CD8-positive, alpha-beta memory T cell (primary cell): ENCODE data around the gene TPRG1L. TPM values are rescaled to one million over a fixed set of nuclear protein-coding genes. Genes with fewer than 3 reads are reported as not detected.

ENCODE experiments used
- CTCF ChIA-PET: fragments of 350-600 bp; sonication (Branson Sonifier 250); formaldehyde crosslinking; loops from one replicate; lab custom pipeline; 2021; ENCODE audit warnings: antibody characterized with exemption; lab: Charles Lee
- POLR2A ChIA-PET: fragments of 350-600 bp; sonication (Branson Sonifier 250); formaldehyde crosslinking; loops from one replicate; lab custom pipeline; 2021; ENCODE audit warnings: antibody characterized with exemption; lab: Charles Lee
- DNase-seq, 5 donors: peaks; one replicate each; pipeline versions ENCODE4 v3.0.0 to v3.0.0-alpha.2; 2020 to 2022; ENCODE audit warnings: mixed read lengths in 1 of 5
- H3K27ac ChIP-seq: one replicate; pipeline ENCODE4 v1.7.0; 2013; ENCODE audit warnings: low read depth, mild to moderate bottlenecking, low read length, moderate library complexity
- H3K27me3 ChIP-seq: 2 replicates; pipeline ENCODE4 v1.7.0; 2013; ENCODE audit warnings: low read length, mild to moderate bottlenecking; ENCODE audit not compliant: insufficient read depth, poor library complexity, severe bottlenecking
- H3K36me3 ChIP-seq: 2 replicates; pipeline ENCODE4 v1.7.0; 2013; ENCODE audit warnings: mild to moderate bottlenecking, low read length, moderate library complexity; ENCODE audit not compliant: insufficient read depth
- H3K4me1 ChIP-seq: 2 replicates; pipeline ENCODE4 v1.7.0; 2013; ENCODE audit warnings: mild to moderate bottlenecking, low read length, moderate library complexity; ENCODE audit not compliant: insufficient read depth
- H3K4me3 ChIP-seq: 2 replicates; pipeline ENCODE4 v1.7.0; 2013; ENCODE audit warnings: mild to moderate bottlenecking, low read length
- H3K9me3 ChIP-seq: 2 replicates; pipeline ENCODE4 v1.7.0; 2013; ENCODE audit warnings: mild to moderate bottlenecking, low read length
- H3K27ac Mint-ChIP-seq, 8 donors: one replicate each; pipeline ENCODE4 v1.8.0; 2020 to 2021; ENCODE audit warnings: mixed read lengths in 8 of 8, mild to moderate bottlenecking in 6 of 8, inconsistent platforms in 3 of 8, moderate library complexity in 3 of 8
- H3K27me3 Mint-ChIP-seq, 2 donors: one replicate each; pipeline ENCODE4 v1.8.0; 2020 to 2021; ENCODE audit warnings: mixed read lengths in 2 of 2, mild to moderate bottlenecking in 1 of 2, moderate library complexity in 1 of 2
- H3K36me3 Mint-ChIP-seq, 3 donors: one replicate each; pipeline ENCODE4 v1.8.0; 2020 to 2021; ENCODE audit warnings: mixed read lengths in 3 of 3, inconsistent platforms in 1 of 3, mild to moderate bottlenecking in 1 of 3
- H3K4me1 Mint-ChIP-seq, 3 donors: one replicate each; pipeline ENCODE4 v1.8.0; 2020 to 2021; ENCODE audit warnings: mixed read lengths in 3 of 3, inconsistent platforms in 1 of 3, mild to moderate bottlenecking in 1 of 3
- H3K4me3 Mint-ChIP-seq, 7 donors: one replicate each; pipeline ENCODE4 v1.8.0; 2020 to 2021; ENCODE audit warnings: mixed read lengths in 7 of 7, mild to moderate bottlenecking in 6 of 7, moderate library complexity in 4 of 7, inconsistent platforms in 2 of 7
- H3K9me3 Mint-ChIP-seq, 5 donors: one replicate each; pipeline ENCODE4 v1.8.0; 2020 to 2022; ENCODE audit warnings: mixed read lengths in 5 of 5, mild to moderate bottlenecking in 3 of 5, moderate library complexity in 2 of 5, inconsistent platforms in 1 of 5
- polyA plus RNA-seq: library from polyadenylated mRNA; unstranded; fragments of 300-500 nt; fragmentation: Illumina TruSeq; gene quantifications from one replicate; pipeline ENCODE4 v1.2.3, GENCODE V29; 2021
- total RNA-seq, 2 experiments: library from RNA; stranded (reverse); gene quantifications; one replicate each; pipeline ENCODE4 v1.2.3, GENCODE V29; 2021

The TPRG1L gene
- total and polyA plus RNA-seq, 3 experiments from 2014 or later, result 18.9 to 47.7 (median 21.1) TPM

GRCh38 chr1:3608154-3608553 lies 16.7 kb upstream of the TPRG1L start:
- Histone ChIP-seq H3K9me3 (no peaks in the 10 kb centered on the region), H3K27me3 (peaks cover 8% of the 10 kb centered on the region), H3K4me3 (no peak overlapping the region), H3K4me1 (peaks cover 8% of the 10 kb centered on the region), H3K27ac (no peak overlapping the region), H3K36me3 (no peaks in the 10 kb centered on the region)
- no peak for DNase-seq
- ChIA-PET POLR2A (no interaction called here), CTCF (interaction anchor here (1.0 kb wide), 1 partner anchor 117 kb away, joined by 3 read pairs; no protein-coding TSS in a partner anchor)
- no peak overlapping the region for H3K4me3 Mint-ChIP-seq
- peaks cover 0 to 13% (median 4%) of the 10 kb centered on the region in 3 donors for H3K4me1 Mint-ChIP-seq
- no peak overlapping the region for H3K27ac Mint-ChIP-seq
- no peaks in the 10 kb centered on the region for H3K36me3 Mint-ChIP-seq
- peaks cover 5 to 23% of the 10 kb centered on the region in 2 donors for H3K27me3 Mint-ChIP-seq
- peaks cover 0 to 2% (median 0%) of the 10 kb centered on the region in 5 donors for H3K9me3 Mint-ChIP-seq

GRCh38 chr1:3609016-3609768 lies 15.6 kb upstream of the TPRG1L start:
- Histone ChIP-seq H3K27me3 (peaks cover 8% of the 10 kb centered on the region), H3K9me3 (no peaks in the 10 kb centered on the region), H3K27ac (no peak overlapping the region), H3K36me3 (no peaks in the 10 kb centered on the region), H3K4me1 (peaks cover 8% of the 10 kb centered on the region), H3K4me3 (no peak overlapping the region)
- Mint-ChIP-seq H3K4me1 (peaks cover 0 to 13% (median 4%) of the 10 kb centered on the region in 3 donors), H3K9me3 (peaks cover 0 to 2% (median 0%) of the 10 kb centered on the region in 5 donors), H3K27me3 (peaks cover 7 to 26% of the 10 kb centered on the region in 2 donors), H3K36me3 (no peaks in the 10 kb centered on the region), H3K4me3 (peak overlapping the region in 3 of 7 donors; percentile 15 to 52 (median 33)), H3K27ac (no peak overlapping the region)
- ChIA-PET POLR2A (no interaction called here), CTCF (interaction anchor here (1.2 kb wide), 1 partner anchor 11 kb away, joined by 3 read pairs; no protein-coding TSS in a partner anchor)
- no peak for DNase-seq

- ChIA-PET POLR2A (no interaction called here), CTCF (interaction anchor here (1.2 kb wide), 1 partner anchor 10 kb away, joined by 3 read pairs; no protein-coding TSS in a partner anchor)
- peaks cover 7 to 31% of the 10 kb centered on the region in 2 donors for H3K27me3 Mint-ChIP-seq
- H3K27me3 ChIP-seq, result peaks cover 8% of the 10 kb centered on the region
- peaks cover 0 to 2% (median 0%) of the 10 kb centered on the region in 5 donors for H3K9me3 Mint-ChIP-seq
- H3K36me3 Mint-ChIP-seq, result no peaks in the 10 kb centered on the region
- H3K4me1 ChIP-seq, result peaks cover 8% of the 10 kb centered on the region
- DNase-seq, result no peak
- no peak overlapping the region for H3K27ac ChIP-seq
- H3K4me3 ChIP-seq, result no peak overlapping the region
- peak overlapping the region in 3 of 7 donors; percentile 51 to 82 (median 67) for H3K4me3 Mint-ChIP-seq
- H3K9me3 ChIP-seq, result no peaks in the 10 kb centered on the region
- H3K27ac Mint-ChIP-seq, result no peak overlapping the region
- no peaks in the 10 kb centered on the region for H3K36me3 ChIP-seq
- H3K4me1 Mint-ChIP-seq, result peaks cover 0 to 13% (median 4%) of the 10 kb centered on the region in 3 donors
Observed at GRCh38 chr1:3609769-3610526, 14.9 kb upstream of the TPRG1L start.

DNA sequence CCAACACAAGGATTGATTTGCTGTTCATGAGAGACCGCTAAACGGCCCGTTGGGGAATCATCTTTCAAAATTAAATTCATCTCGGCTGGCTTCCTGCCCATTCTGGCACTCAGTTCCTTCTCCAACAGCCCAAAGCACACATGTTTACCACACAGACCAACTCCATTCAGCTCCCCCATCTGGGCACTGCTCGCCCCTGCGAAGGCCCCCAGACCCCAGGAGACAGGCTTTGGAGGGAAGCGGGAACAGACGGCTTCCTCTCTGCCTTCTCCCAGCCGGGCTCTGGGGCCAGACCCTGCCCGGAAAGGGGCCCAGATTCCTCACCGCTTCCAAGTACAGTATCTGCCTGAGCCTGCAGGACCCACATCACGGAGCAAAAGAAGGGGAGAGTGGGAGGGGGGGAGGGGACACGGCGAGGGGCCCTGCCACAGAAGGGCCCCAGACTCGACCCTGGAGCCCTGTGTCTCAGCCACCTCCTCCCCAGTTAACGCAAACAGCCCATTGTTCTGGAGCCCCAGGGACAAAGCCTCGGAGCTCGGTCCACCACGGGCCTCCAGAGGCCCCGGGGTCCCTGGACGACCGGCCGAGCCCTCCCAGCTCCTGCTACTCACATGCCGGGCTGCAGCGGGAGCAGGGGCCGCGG lies 14.2 kb upstream of the TPRG1L start:
- Histone ChIP-seq H3K27ac (no peak overlapping the region), H3K36me3 (no peaks in the 10 kb centered on the region), H3K4me3 (no peak overlapping the region), H3K4me1 (peaks cover 8% of the 10 kb centered on the region), H3K27me3 (peaks cover 8% of the 10 kb centered on the region), H3K9me3 (no peaks in the 10 kb centered on the region)
- H3K4me1 Mint-ChIP-seq, result peaks cover 0 to 13% (median 4%) of the 10 kb centered on the region in 3 donors
- DNase-seq, result no peak
- peak overlapping the region in 1 of 8 donors; percentile 84 for H3K27ac Mint-ChIP-seq
- H3K9me3 Mint-ChIP-seq, result peaks cover 0 to 2% (median 0%) of the 10 kb centered on the region in 5 donors
- peak overlapping the region in 6 of 7 donors; percentile 51 to 82 (median 65) for H3K4me3 Mint-ChIP-seq
- ChIA-PET CTCF (no interaction called here), POLR2A (no interaction called here)
- peaks cover 9 to 36% of the 10 kb centered on the region in 2 donors for H3K27me3 Mint-ChIP-seq
- H3K36me3 Mint-ChIP-seq, result no peaks in the 10 kb centered on the region

- peaks cover 8% of the 10 kb centered on the region for H3K4me1 ChIP-seq
- H3K27me3 ChIP-seq, result peaks cover 11% of the 10 kb centered on the region
- ChIA-PET POLR2A (no interaction called here), CTCF (no interaction called here)
- no peaks in the 10 kb centered on the region for H3K36me3 Mint-ChIP-seq
- H3K36me3 ChIP-seq, result no peaks in the 10 kb centered on the region
- H3K4me1 Mint-ChIP-seq, result peaks cover 0 to 13% (median 4%) of the 10 kb centered on the region in 3 donors
- no peaks in the 10 kb centered on the region for H3K9me3 ChIP-seq
- H3K27ac ChIP-seq, result no peak within 1 kb of the TSS
- H3K4me3 ChIP-seq, result no peak within 1 kb of the TSS
- peak within 1 kb of the TSS; percentile 27 to 85 (median 74) for H3K4me3 Mint-ChIP-seq
- DNase-seq, result peak; percentile 18 to 59 (median 51)
- peak within 1 kb of the TSS in 1 of 8 donors; percentile 84 for H3K27ac Mint-ChIP-seq
- peaks cover 9 to 40% of the 10 kb centered on the region in 2 donors for H3K27me3 Mint-ChIP-seq
- H3K9me3 Mint-ChIP-seq, result peaks cover 0 to 2% (median 0%) of the 10 kb centered on the region in 5 donors
Observed at GRCh38 chr1:3611170-3612019, 13.4 kb upstream of the TPRG1L start, which contains the start of gene MEGF6. TSS of gene MEGF6 (minus strand) at chr1:3611508. CDS start at chr1:3611268, 240 bp downstream.

- Histone ChIP-seq H3K27ac (no peak overlapping the region), H3K36me3 (no peaks in the 10 kb centered on the region), H3K4me1 (peaks cover 8% of the 10 kb centered on the region), H3K27me3 (peaks cover 11% of the 10 kb centered on the region), H3K9me3 (no peaks in the 10 kb centered on the region), H3K4me3 (no peak overlapping the region)
- Mint-ChIP-seq H3K27ac (no peak overlapping the region), H3K9me3 (peaks cover 0 to 2% (median 0%) of the 10 kb centered on the region in 5 donors), H3K27me3 (peaks cover 10 to 40% of the 10 kb centered on the region in 2 donors), H3K36me3 (no peaks in the 10 kb centered on the region), H3K4me1 (peaks cover 0 to 13% (median 4%) of the 10 kb centered on the region in 3 donors), H3K4me3 (peak overlapping the region in 6 of 7 donors; percentile 26 to 85 (median 74))
- ChIA-PET POLR2A (no interaction called here), CTCF (no interaction called here)
- no peak for DNase-seq
Observed at GRCh38 chr1:3612123-3612522, 12.7 kb upstream of the TPRG1L start.
